CD4-positive, CD25-positive, alpha-beta regulatory T cell (primary cell): Measurements from ENCODE around the gene TAAR9. TPM values are rescaled to one million over a fixed set of nuclear protein-coding genes. Genes with fewer than 3 reads are reported as not detected.
"Not testable (repeated sequence)": the region's sequence is repeated elsewhere in the genome, so short reads cannot be mapped to it uniquely, and the experiment has no call there.

Experiments used
- ATAC-seq, 2 donors: fragments of 150-1000 bp; cut with Tn5 transposase; one replicate each; pipeline ENCODE4 v1.10.0; 2021; ENCODE audit warnings: low read depth in 2 of 2, moderate number of reproducible peaks in 2 of 2, moderate library complexity in 1 of 2
- DNase-seq, 3 donors: peaks; one replicate each; pipeline versions ENCODE4 v3.0.0 to v3.0.0-alpha.2; 2012 to 2022; ENCODE audit warnings: mixed read lengths in 1 of 3
- H3K27ac ChIP-seq: one replicate; pipeline ENCODE4 v1.7.0; 2013; ENCODE audit warnings: mild to moderate bottlenecking, low read length; ENCODE audit not compliant: insufficient read depth, poor library complexity, severe bottlenecking
- H3K27me3 ChIP-seq: one replicate; pipeline ENCODE4 v1.7.0; 2013; ENCODE audit warnings: low read length; ENCODE audit not compliant: control insufficient read depth, insufficient read depth
- H3K36me3 ChIP-seq: one replicate; pipeline ENCODE4 v1.7.0; 2013; ENCODE audit warnings: mild to moderate bottlenecking, low read length, moderate library complexity; ENCODE audit not compliant: control insufficient read depth, insufficient read depth
- H3K4me1 ChIP-seq: 2 replicates; pipeline ENCODE4 v1.7.0; 2013; ENCODE audit warnings: mild to moderate bottlenecking, low read length; ENCODE audit not compliant: insufficient read depth, control insufficient read depth, poor library complexity, severe bottlenecking
- H3K4me3 ChIP-seq: one replicate; pipeline ENCODE4 v1.7.0; 2013; ENCODE audit warnings: low read depth, mild to moderate bottlenecking, low read length, moderate library complexity
- H3K9me3 ChIP-seq, 2 experiments: 1 replicate in 1 of 2; 2 replicates in 1 of 2; pipeline ENCODE4 v1.7.0; 2013; ENCODE audit warnings: low read length in 2 of 2, mild to moderate bottlenecking in 1 of 2, moderate library complexity in 1 of 2; ENCODE audit not compliant: control insufficient read depth in 2 of 2
- H3K27ac Mint-ChIP-seq, 3 donors: one replicate each; pipeline ENCODE4 v1.8.0; 2020 to 2022; ENCODE audit warnings: mild to moderate bottlenecking in 3 of 3, mixed read lengths in 3 of 3, moderate library complexity in 2 of 3
- H3K27me3 Mint-ChIP-seq: one replicate; pipeline ENCODE4 v1.8.0; 2022; ENCODE audit warnings: mild to moderate bottlenecking, mixed read lengths
- H3K36me3 Mint-ChIP-seq: one replicate; pipeline ENCODE4 v1.8.0; 2020; ENCODE audit warnings: mixed read lengths
- H3K4me1 Mint-ChIP-seq, 4 donors: one replicate each; pipeline ENCODE4 v1.8.0; 2020 to 2022; ENCODE audit warnings: mixed read lengths in 4 of 4, mild to moderate bottlenecking in 1 of 4
- H3K4me3 Mint-ChIP-seq, 4 donors: one replicate each; pipeline ENCODE4 v1.8.0; 2020 to 2022; ENCODE audit warnings: mild to moderate bottlenecking in 4 of 4, mixed read lengths in 4 of 4, moderate library complexity in 3 of 4
- H3K9me3 Mint-ChIP-seq, 7 donors: one replicate each; pipeline ENCODE4 v1.8.0; 2020 to 2022; ENCODE audit warnings: mixed read lengths in 7 of 7, mild to moderate bottlenecking in 3 of 7, moderate library complexity in 2 of 7
- polyA plus RNA-seq, 4 donors: library from polyadenylated mRNA; unstranded; fragments of 300-500 nt; fragmentation: Illumina TruSeq; gene quantifications; one replicate each; pipeline ENCODE4 v1.2.3, GENCODE V29; 2021
- total RNA-seq: library from RNA; stranded (reverse); gene quantifications from one replicate; pipeline ENCODE4 v1.2.3, GENCODE V29; 2022

The TAAR9 gene
- total and polyA plus RNA-seq, 5 donors from 2014 or later, result not detected

- no peak for ATAC-seq
- peaks cover 0 to 2% (median 0%) of the 10 kb centered on the region in 7 donors for H3K9me3 Mint-ChIP-seq
- no peak for DNase-seq
- no peaks in the 10 kb centered on the region for H3K4me1 Mint-ChIP-seq
- no peak overlapping the region for H3K4me3 Mint-ChIP-seq
- no peak overlapping the region for H3K27ac ChIP-seq
- no peak overlapping the region for H3K4me3 ChIP-seq
- no peak overlapping the region for H3K27ac Mint-ChIP-seq
- H3K27me3 ChIP-seq, result peaks cover 15% of the 10 kb centered on the region
- H3K36me3 Mint-ChIP-seq, result no peaks in the 10 kb centered on the region
- peaks cover 60% of the 10 kb centered on the region for H3K27me3 Mint-ChIP-seq
- no peaks in the 10 kb centered on the region for H3K9me3 ChIP-seq
- no peaks in the 10 kb centered on the region for H3K36me3 ChIP-seq
- no peaks in the 10 kb centered on the region for H3K4me1 ChIP-seq
These were observed 932 bp upstream of the TAAR9 start for GRCh38 chr6:132537145-132537544.

DNA sequence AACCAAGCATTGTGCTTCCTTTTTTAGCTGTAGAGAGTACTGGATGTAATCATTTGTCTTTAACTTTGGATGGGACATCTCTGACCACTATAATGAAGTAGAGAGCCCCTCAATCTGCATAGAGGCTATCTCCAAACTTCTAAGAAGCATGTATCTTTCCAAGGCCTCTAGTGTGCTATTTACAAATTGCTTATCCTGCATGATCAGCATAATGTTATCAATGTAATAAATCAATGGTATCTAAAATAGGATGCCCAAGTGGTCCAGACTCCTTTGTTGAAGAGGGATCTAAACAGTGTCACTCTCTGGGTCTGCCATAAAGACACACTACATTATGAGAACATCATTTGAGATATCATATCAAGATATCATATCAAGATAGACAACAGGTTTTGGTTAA, 6.7 kb downstream of the TAAR9 start:
- Mint-ChIP-seq H3K27me3 (peaks cover 37% of the 10 kb centered on the region), H3K27ac (no peak overlapping the region), H3K4me3 (no peak overlapping the region), H3K36me3 (no peaks in the 10 kb centered on the region), H3K9me3 (no peaks in the 10 kb centered on the region), H3K4me1 (no peaks in the 10 kb centered on the region)
- DNase-seq (no peak), ATAC-seq (no peak)
- Histone ChIP-seq H3K27me3 (peaks cover 22% of the 10 kb centered on the region), H3K4me3 (no peak overlapping the region), H3K9me3 (no peaks in the 10 kb centered on the region), H3K4me1 (no peaks in the 10 kb centered on the region), H3K27ac (no peak overlapping the region), H3K36me3 (no peaks in the 10 kb centered on the region)

DNA sequence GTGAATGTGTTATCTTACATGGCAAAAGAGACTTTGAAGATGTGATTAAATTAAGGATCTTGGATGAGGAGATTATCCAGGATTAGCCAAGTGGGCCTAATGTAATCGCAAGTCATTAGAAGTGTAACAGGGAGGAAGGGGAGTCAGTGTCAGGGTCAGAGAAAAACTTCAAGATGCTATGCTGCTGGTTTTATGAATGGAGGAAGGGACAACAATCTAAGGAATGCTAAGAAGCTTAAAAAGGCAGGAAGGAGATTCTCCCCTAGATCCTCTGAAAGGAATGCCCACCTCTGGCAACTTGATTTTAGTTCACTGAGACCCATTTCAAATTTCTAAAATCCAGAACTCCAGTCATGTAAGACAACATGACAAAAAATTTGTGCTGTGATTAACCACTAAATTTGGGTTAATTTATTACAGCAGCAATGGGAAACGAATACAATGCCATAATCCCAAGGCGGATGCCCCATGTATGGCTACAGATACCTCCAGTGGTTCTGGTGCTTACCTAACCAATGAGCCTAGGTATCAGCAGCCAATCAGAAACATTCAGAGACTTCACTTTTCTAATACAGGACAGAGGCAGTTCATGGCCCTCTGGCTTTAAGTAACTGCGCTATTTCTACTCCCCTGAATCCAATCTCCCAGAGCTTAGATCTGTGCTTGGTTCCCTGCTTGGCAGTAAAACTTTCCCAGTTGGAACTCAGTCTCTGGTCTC, 10.8 kb downstream of the TAAR9 start:
- Mint-ChIP-seq H3K4me1 (no peaks in the 10 kb centered on the region), H3K27me3 (peaks cover 25% of the 10 kb centered on the region), H3K9me3 (no peaks in the 10 kb centered on the region), H3K36me3 (no peaks in the 10 kb centered on the region), H3K27ac (no peak overlapping the region), H3K4me3 (no peak overlapping the region)
- DNase-seq, result no peak
- no peaks in the 10 kb centered on the region for H3K4me1 ChIP-seq
- no peaks in the 10 kb centered on the region for H3K9me3 ChIP-seq
- no peak overlapping the region for H3K4me3 ChIP-seq
- ATAC-seq, result no peak
- H3K36me3 ChIP-seq, result no peaks in the 10 kb centered on the region
- H3K27ac ChIP-seq, result no peak overlapping the region
- H3K27me3 ChIP-seq, result peaks cover 12% of the 10 kb centered on the region

GRCh38 chr6:132551214-132551613, 13.1 kb downstream of the TAAR9 start:
- Histone ChIP-seq H3K9me3 (no peaks in the 10 kb centered on the region), H3K4me1 (no peaks in the 10 kb centered on the region), H3K27ac (no peak overlapping the region), H3K27me3 (peaks cover 10% of the 10 kb centered on the region), H3K4me3 (no peak overlapping the region), H3K36me3 (no peaks in the 10 kb centered on the region)
- Mint-ChIP-seq H3K27ac (no peak overlapping the region), H3K27me3 (peaks cover 16% of the 10 kb centered on the region), H3K4me1 (no peaks in the 10 kb centered on the region), H3K36me3 (no peaks in the 10 kb centered on the region), H3K4me3 (no peak overlapping the region), H3K9me3 (no peaks in the 10 kb centered on the region)
- ATAC-seq, result no peak
- DNase-seq, result no peak

DNA sequence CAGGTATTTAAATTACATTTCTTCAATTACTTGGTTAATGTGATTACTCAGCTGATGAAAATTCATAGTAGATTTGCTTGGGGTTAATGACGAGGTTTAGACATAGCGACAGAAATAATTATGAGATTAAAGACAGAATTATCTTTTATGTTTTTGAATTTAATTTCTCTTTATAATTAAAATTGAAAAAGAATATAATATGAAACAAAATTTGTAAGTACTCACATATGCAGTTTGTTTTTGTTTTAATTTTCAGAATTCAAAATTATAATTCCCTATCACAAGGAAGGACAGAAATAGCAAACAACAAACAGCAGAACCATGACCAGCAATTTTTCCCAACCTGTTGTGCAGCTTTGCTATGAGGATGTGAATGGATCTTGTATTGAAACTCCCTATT, 14.3 kb downstream of the TAAR9 start, which contains the start of gene TAAR8:
Gene TAAR8, plus strand, starts transcription at position 301 of the 400 bp plus-strand sequence. Its CDS starts 21 bp downstream, at position 322.
- DNase-seq (no peak), ATAC-seq (no peak)
- Histone ChIP-seq H3K27me3 (peaks cover 10% of the 10 kb centered on the region), H3K4me3 (no peak within 1 kb of the TSS), H3K36me3 (no peaks in the 10 kb centered on the region), H3K4me1 (no peaks in the 10 kb centered on the region), H3K9me3 (no peaks in the 10 kb centered on the region), H3K27ac (no peak within 1 kb of the TSS)
- no peaks in the 10 kb centered on the region for H3K36me3 Mint-ChIP-seq
- H3K27me3 Mint-ChIP-seq, result peaks cover 14% of the 10 kb centered on the region
- no peak within 1 kb of the TSS for H3K27ac Mint-ChIP-seq
- H3K9me3 Mint-ChIP-seq, result no peaks in the 10 kb centered on the region
- no peak within 1 kb of the TSS for H3K4me3 Mint-ChIP-seq
- no peaks in the 10 kb centered on the region for H3K4me1 Mint-ChIP-seq

GRCh38 chr6:132560087-132560486, 22.0 kb downstream of the TAAR9 start:
- not testable (repeated sequence) for H3K4me3 Mint-ChIP-seq, H3K36me3 Mint-ChIP-seq, DNase-seq, H3K9me3 ChIP-seq, H3K27ac Mint-ChIP-seq, H3K4me3 ChIP-seq, H3K27ac ChIP-seq, H3K36me3 ChIP-seq, H3K4me1 Mint-ChIP-seq, H3K9me3 Mint-ChIP-seq, H3K4me1 ChIP-seq, ATAC-seq, H3K27me3 ChIP-seq
- peaks cover 27% of the 10 kb centered on the region for H3K27me3 Mint-ChIP-seq

DNA sequence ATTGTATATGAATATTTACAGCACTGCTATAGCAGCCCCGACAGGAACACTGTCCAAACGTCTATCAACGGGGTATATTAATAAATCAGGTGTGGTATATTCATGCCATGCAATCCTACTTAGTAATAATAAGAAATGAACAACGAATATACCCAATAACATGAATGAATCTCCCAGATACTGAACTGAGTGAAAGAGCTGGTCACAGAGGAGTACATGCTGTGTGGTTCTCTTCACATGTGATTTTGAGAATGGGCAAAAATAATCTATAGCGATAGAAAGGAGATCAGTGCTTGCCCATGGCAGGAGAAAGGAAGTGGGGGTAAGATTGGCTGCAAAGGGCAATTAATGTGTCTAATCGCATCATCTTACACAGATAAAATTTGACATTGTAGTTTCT, 28.3 kb downstream of the TAAR9 start:
- Histone ChIP-seq H3K27ac (no peak overlapping the region), H3K36me3 (no peaks in the 10 kb centered on the region), H3K9me3 (no peaks in the 10 kb centered on the region), H3K4me3 (no peak overlapping the region), H3K4me1 (no peaks in the 10 kb centered on the region), H3K27me3 (peaks cover 4% of the 10 kb centered on the region)
- H3K4me3 Mint-ChIP-seq, result no peak overlapping the region
- no peak for ATAC-seq
- H3K9me3 Mint-ChIP-seq, result no peaks in the 10 kb centered on the region
- no peaks in the 10 kb centered on the region for H3K36me3 Mint-ChIP-seq
- no peak overlapping the region for H3K27ac Mint-ChIP-seq
- H3K27me3 Mint-ChIP-seq, result peaks cover 21% of the 10 kb centered on the region
- no peak for DNase-seq
- no peaks in the 10 kb centered on the region for H3K4me1 Mint-ChIP-seq

GRCh38 chr6:132567566-132567965, 29.5 kb downstream of the TAAR9 start:
- no peaks in the 10 kb centered on the region for H3K36me3 ChIP-seq
- no peak overlapping the region for H3K4me3 ChIP-seq
- H3K9me3 ChIP-seq, result no peaks in the 10 kb centered on the region
- Mint-ChIP-seq H3K27me3 (peaks cover 21% of the 10 kb centered on the region), H3K9me3 (no peaks in the 10 kb centered on the region), H3K4me3 (no peak overlapping the region), H3K4me1 (no peaks in the 10 kb centered on the region), H3K27ac (no peak overlapping the region), H3K36me3 (no peaks in the 10 kb centered on the region)
- H3K27ac ChIP-seq, result no peak overlapping the region
- peaks cover 5% of the 10 kb centered on the region for H3K27me3 ChIP-seq
- DNase-seq, result no peak
- no peaks in the 10 kb centered on the region for H3K4me1 ChIP-seq
- no peak for ATAC-seq
